GM19455 (cell line): ENCODE data around the gene CPNE7.
"Not testable (repeated sequence)": the region's sequence is repeated elsewhere in the genome, so short reads cannot be mapped to it uniquely, and the experiment has no call there.

ENCODE experiments used
- ATAC-seq: cut with Tn5 transposase; IDR thresholded peaks from one replicate; pipeline ENCODE4 v1.9.1; 2021; ENCODE audit not compliant: unreplicated experiment

The CPNE7 gene

GRCh38 chr16:89582614-89583196 lies 7.1 kb downstream of the CPNE7 start:
- ATAC-seq = no peak

GRCh38 chr16:89583197-89583894 lies 7.8 kb downstream of the CPNE7 start:
- ATAC-seq = no peak

GRCh38 chr16:89583895-89584644 lies 8.5 kb downstream of the CPNE7 start:
- no peak for ATAC-seq

GRCh38 chr16:89584768-89585549 lies 9.4 kb downstream of the CPNE7 start:
- no peak for ATAC-seq

- no peak for ATAC-seq
These were observed 10.7 kb downstream of the CPNE7 start for GRCh38 chr16:89586218-89586617.

- ATAC-seq = no peak
These were observed 11.3 kb downstream of the CPNE7 start for GRCh38 chr16:89586853-89587252.

- not testable (repeated sequence) for ATAC-seq
These were observed 12.1 kb downstream of the CPNE7 start for GRCh38 chr16:89587676-89588075.

GRCh38 chr16:89588413-89589109 lies 13.0 kb downstream of the CPNE7 start:
- ATAC-seq = no peak

GRCh38 chr16:89589241-89589926 lies 13.8 kb downstream of the CPNE7 start:
- ATAC-seq = no peak

GRCh38 chr16:89593841-89594240 lies 18.3 kb downstream of the CPNE7 start:
- no peak for ATAC-seq

- no peak for ATAC-seq
These were observed 19.9 kb downstream of the CPNE7 start for GRCh38 chr16:89595330-89596060.

GRCh38 chr16:89596061-89596689 lies 20.6 kb downstream of the CPNE7 start:
- no peak for ATAC-seq

- ATAC-seq = no peak
These were observed 21.5 kb downstream of the CPNE7 start for GRCh38 chr16:89596957-89597649.

- ATAC-seq = no peak
These were observed 22.6 kb downstream of the CPNE7 start for GRCh38 chr16:89598199-89598598.

- no peak for ATAC-seq
These were observed 23.9 kb downstream of the CPNE7 start for GRCh38 chr16:89599451-89599858.

- no peak for ATAC-seq
These were observed 24.3 kb downstream of the CPNE7 start for GRCh38 chr16:89599902-89600301.

- no peak for ATAC-seq
These were observed 24.9 kb downstream of the CPNE7 start for GRCh38 chr16:89600427-89600826.

- ATAC-seq = no peak
These were observed 25.4 kb downstream of the CPNE7 start for GRCh38 chr16:89600956-89601355.

GRCh38 chr16:89601906-89602272 lies 26.3 kb downstream of the CPNE7 start:
- ATAC-seq = no peak
